Left lung (tissue), 10 donors: ENCODE results near the gene MIS18BP1. TPM values are rescaled to one million over a fixed set of nuclear protein-coding genes. Genes with fewer than 3 reads are reported as not detected.

Experiments
- ATAC-seq: fragments of 200-7000 bp; cut with Tn5 transposase; one replicate; pipeline ENCODE4 v1.9.1; 2020; ENCODE audit warnings: moderate library complexity
- DNase-seq, 4 donors: peaks; one replicate each; pipeline ENCODE4 v3.0.0-alpha.2; 2013 to 2020
- H3K27ac ChIP-seq, 2 donors: fragments of 200-600 bp; sonication (generic) in 1 of 2; one replicate each; pipeline versions ENCODE4 v1.5.0 to v1.8.0; 2020 to 2021
- H3K27me3 ChIP-seq, 2 donors: fragments of 200-600 bp; sonication (generic) in 1 of 2; one replicate each; pipeline versions ENCODE4 v1.5.0 to v1.8.0; 2020 to 2021
- H3K36me3 ChIP-seq, 2 donors: fragments of 200-600 bp; sonication (generic) in 1 of 2; one replicate each; pipeline versions ENCODE4 v1.5.0 to v1.8.0; 2020 to 2021
- H3K4me1 ChIP-seq, 2 donors: fragments of 200-600 bp; one replicate each; pipeline ENCODE4 v1.8.0; 2021
- H3K4me3 ChIP-seq, 2 donors: fragments of 200-600 bp; sonication (generic) in 1 of 2; one replicate each; pipeline versions ENCODE4 v1.5.0 to v1.8.0; 2020 to 2021; ENCODE audit warnings: mild to moderate bottlenecking in 1 of 2
- H3K9me3 ChIP-seq, 2 donors: fragments of 200-600 bp; sonication (generic) in 1 of 2; one replicate each; pipeline versions ENCODE4 v1.5.0 to v1.8.0; 2020 to 2021
- CTCF ChIP-seq, 2 donors: fragments of 200-600 bp; sonication (generic) in 1 of 2; IDR thresholded peaks; one replicate each; pipeline versions ENCODE4 v1.5.0 to v1.8.0; 2021; ENCODE audit warnings: antibody characterized with exemption in 2 of 2
- intact Hi-C, 2 donors: fragments of 100-400 bp; cut with DNase I; formaldehyde crosslinking; loops; one replicate each; pipeline versions ENCODE4 v1.11.2 to v1.14.2; 2022
- polyA plus RNA-seq, 6 donors: library from polyadenylated mRNA; unstranded; fragments of 120-200 nt; gene quantifications; one replicate each; pipeline ENCODE4 v1.2.1, GENCODE V29; 2013; ENCODE audit not compliant: insufficient read length in 6 of 6
- total RNA-seq, 2 donors: library from RNA; stranded (reverse); fragmentation: NEBNext Ultra II Directional; extraction: Animal tissue kit (Norgen Biotek cat#: 25700); gene quantifications; one replicate each; pipeline ENCODE4 v1.2.1, GENCODE V29; 2021
- donor health status: DM: no; HTN: yes; CAD: no.
- donor health status: DM: no; HTN: no; CAD: no.

MIS18BP1 gene
- total and polyA plus RNA-seq, 8 donors: 22.2 to 74.6 (median 51.5) TPM

DNA sequence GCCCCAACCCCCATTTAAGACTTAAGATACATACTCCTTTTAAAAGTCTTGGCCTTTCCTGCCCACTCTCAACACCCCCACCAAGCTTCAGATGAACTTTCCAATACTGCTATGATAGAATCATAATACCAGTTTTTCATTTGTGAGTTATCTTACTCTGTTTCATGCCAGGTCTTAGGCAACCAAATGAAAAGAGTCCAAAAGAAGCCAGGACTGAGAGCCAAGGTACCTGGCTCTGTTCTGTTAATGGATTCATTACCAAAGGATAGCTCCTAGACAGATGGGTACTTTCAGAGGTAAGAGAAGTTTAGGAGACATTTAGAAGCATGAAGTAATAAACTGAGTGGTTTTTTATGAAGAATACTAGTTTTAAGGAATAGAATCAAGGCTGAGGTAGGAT, 83.1 kb downstream of the MIS18BP1 start:
- ATAC-seq (no peak), DNase-seq (no peak)
- Histone ChIP-seq H3K4me3 (no peak overlapping the region), H3K4me1 (no peaks in the 10 kb centered on the region), H3K36me3 (peaks cover 0 to 17% of the 10 kb centered on the region in 2 donors), H3K27ac (no peak overlapping the region), H3K27me3 (no peaks in the 10 kb centered on the region), H3K9me3 (no peaks in the 10 kb centered on the region)
- intact Hi-C loops: no loop called here
- TF ChIP-seq CTCF (IDR thresholded peaks at IDR 0.05): no peak

DNA sequence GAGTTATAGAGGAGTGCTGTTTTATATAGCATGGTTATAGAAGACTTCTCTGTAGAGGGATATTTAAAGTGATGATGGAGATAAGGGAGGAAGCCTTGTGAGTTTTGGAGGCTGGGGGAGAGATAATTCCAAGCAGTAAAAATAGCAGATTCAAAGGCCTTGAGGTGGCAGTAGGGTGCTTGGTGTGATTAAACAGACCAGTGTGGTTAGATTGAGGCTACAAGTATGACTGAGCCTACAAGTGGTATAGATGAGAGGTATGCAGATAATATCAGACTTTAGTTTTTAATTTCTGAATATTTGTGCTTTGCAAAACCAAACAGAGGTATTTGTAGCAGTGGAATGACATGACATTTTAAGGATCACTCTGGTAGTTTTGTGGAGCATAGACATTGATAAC, 96.9 kb downstream of the MIS18BP1 start:
- no peak overlapping the region for H3K4me3 ChIP-seq
- H3K27me3 ChIP-seq: no peaks in the 10 kb centered on the region
- H3K27ac ChIP-seq: no peak overlapping the region
- DNase-seq: no peak
- no peaks in the 10 kb centered on the region for H3K36me3 ChIP-seq
- no peaks in the 10 kb centered on the region for H3K9me3 ChIP-seq
- no peaks in the 10 kb centered on the region for H3K4me1 ChIP-seq
- no peak for TF ChIP-seq CTCF (IDR thresholded peaks at IDR 0.05)
- intact Hi-C loops: no loop called here
- no peak for ATAC-seq

Other genes starting within 250 kb of the MIS18BP1 start
- 10 to 100 TPM; 18.5 to 31.7 TPM for gene PRPF39, start 169.1 kb downstream of the MIS18BP1 start, total RNA-seq
- 100 to 1,000 TPM in 1 of 6 donors, 10 to 100 TPM in 5; 60.0 to 103 (median 77.7) TPM for gene PRPF39, start 169.1 kb downstream of the MIS18BP1 start, polyA plus RNA-seq
- gene FKBP3, start 118.7 kb downstream of the MIS18BP1 start, total RNA-seq: 10 to 100 TPM; 37.1 to 49.1 TPM
- gene FKBP3, start 118.7 kb downstream of the MIS18BP1 start, polyA plus RNA-seq: 100 to 1,000 TPM in 5 of 6 donors, 10 to 100 TPM in 1; 95.7 to 114 (median 105) TPM
- 1 to 10 TPM; 6.0 to 7.6 TPM for gene FANCM, start 117.3 kb downstream of the MIS18BP1 start, total RNA-seq
- 10 to 100 TPM; 11.6 to 19.1 (median 16.1) TPM for gene FANCM, start 117.3 kb downstream of the MIS18BP1 start, polyA plus RNA-seq